ENCODE results near the gene CACNA2D2.

- TF ChIP-seq CTCF (IDR thresholded peaks at IDR 0.05) (no peak), POLR2AphosphoS5 (IDR thresholded peaks at IDR 0.05; ENCODE audit: low read depth, low read length) (no peak), TCF7L2 (IDR thresholded peaks at IDR 0.05; ENCODE audit: low read depth, low read length) (no peak), REST (IDR thresholded peaks at IDR 0.05; ENCODE audit: insufficient read depth in 1 of 2, low read depth in 2 of 2, low read length in 1 of 2) (no peak)
Observed at GRCh38 chr3:50475348-50475747, 28.1 kb downstream of the CACNA2D2 start.
